Colonic mucosa (tissue), 4 donors: ENCODE data around the gene DCAF17. TPM values are rescaled to one million over a fixed set of nuclear protein-coding genes. Genes with fewer than 3 reads are reported as not detected.

Experiments
- DNase-seq: peaks from one replicate; pipeline ENCODE4 v3.0.0-alpha.2; 2020
- H3K27ac ChIP-seq: fragments of 200-600 bp; one replicate; pipeline ENCODE4 v1.8.0; 2021
- H3K27me3 ChIP-seq: fragments of 200-600 bp; one replicate; pipeline ENCODE4 v1.8.0; 2021
- H3K36me3 ChIP-seq: fragments of 200-600 bp; one replicate; pipeline ENCODE4 v1.8.0; 2021
- H3K4me1 ChIP-seq: fragments of 200-600 bp; one replicate; pipeline ENCODE4 v1.8.0; 2021; ENCODE audit warnings: mild to moderate bottlenecking
- H3K4me3 ChIP-seq: fragments of 200-600 bp; one replicate; pipeline ENCODE4 v1.8.0; 2021
- H3K9ac ChIP-seq, 2 donors: one replicate each; pipeline ENCODE4 v1.7.0; 2013; ENCODE audit warnings: control low read depth in 2 of 2, low read depth in 2 of 2, low read length in 2 of 2
- H3K9me3 ChIP-seq: fragments of 200-600 bp; one replicate; pipeline ENCODE4 v1.8.0; 2021
- intact Hi-C: fragments of 100-400 bp; cut with DNase I; formaldehyde crosslinking; loops from one replicate; pipeline ENCODE4 v1.14.1; 2022
- total RNA-seq, 2 donors: library from RNA; stranded (reverse); fragmentation: NEBNext Ultra II Directional in 1 of 2; extraction: Animal tissue kit (Norgen Biotek cat#: 25700) in 1 of 2; gene quantifications; one replicate each; pipeline ENCODE4 v1.2.1, GENCODE V29; 2021
- TF ChIP-seq, protein P1 (sequence below): fragments of 200-600 bp; IDR thresholded peaks from one replicate; pipeline ENCODE4 v1.8.0; 2022; ENCODE audit warnings: antibody characterized with exemption, mild to moderate bottlenecking
- donor health status: healthy.
- donor health status: DM: no; HTN: no; CAD: no.
- donor health status: DM: no; HTN: no; CAD: no.

The DCAF17 gene
- total RNA-seq, 2 donors from 2014 or later, result 9.7 to 10.2 TPM

DNA sequence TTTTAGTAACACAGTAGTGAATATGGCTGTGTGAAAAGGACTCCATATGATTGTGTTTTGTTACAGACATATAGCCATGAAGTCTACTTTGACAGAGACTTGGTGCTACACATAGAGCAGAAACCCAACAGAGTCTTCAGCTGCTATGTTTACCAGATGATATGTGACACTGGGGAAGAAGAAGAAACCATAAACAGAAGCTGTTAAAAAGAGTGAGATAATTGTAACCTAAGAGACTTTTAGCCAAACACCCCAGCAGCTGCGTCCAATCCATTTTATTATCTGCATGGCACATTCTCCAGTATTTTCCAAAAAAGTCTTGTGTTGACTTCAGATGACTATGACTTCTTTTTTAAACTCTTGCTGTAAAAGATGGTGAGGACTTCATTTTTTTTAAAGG, 46.9 kb downstream of the DCAF17 start:
- Histone ChIP-seq H3K27ac (no peak overlapping the region), H3K4me3 (no peak overlapping the region), H3K9me3 (no peaks in the 10 kb centered on the region), H3K9ac (no peak overlapping the region), H3K36me3 (no peaks in the 10 kb centered on the region), H3K4me1 (no peaks in the 10 kb centered on the region), H3K27me3 (no peaks in the 10 kb centered on the region)
- DNase-seq, result no peak
- TF ChIP-seq, protein P1, sequence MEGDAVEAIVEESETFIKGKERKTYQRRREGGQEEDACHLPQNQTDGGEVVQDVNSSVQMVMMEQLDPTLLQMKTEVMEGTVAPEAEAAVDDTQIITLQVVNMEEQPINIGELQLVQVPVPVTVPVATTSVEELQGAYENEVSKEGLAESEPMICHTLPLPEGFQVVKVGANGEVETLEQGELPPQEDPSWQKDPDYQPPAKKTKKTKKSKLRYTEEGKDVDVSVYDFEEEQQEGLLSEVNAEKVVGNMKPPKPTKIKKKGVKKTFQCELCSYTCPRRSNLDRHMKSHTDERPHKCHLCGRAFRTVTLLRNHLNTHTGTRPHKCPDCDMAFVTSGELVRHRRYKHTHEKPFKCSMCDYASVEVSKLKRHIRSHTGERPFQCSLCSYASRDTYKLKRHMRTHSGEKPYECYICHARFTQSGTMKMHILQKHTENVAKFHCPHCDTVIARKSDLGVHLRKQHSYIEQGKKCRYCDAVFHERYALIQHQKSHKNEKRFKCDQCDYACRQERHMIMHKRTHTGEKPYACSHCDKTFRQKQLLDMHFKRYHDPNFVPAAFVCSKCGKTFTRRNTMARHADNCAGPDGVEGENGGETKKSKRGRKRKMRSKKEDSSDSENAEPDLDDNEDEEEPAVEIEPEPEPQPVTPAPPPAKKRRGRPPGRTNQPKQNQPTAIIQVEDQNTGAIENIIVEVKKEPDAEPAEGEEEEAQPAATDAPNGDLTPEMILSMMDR, result no peak
- intact Hi-C loops, result no loop called here

- Histone ChIP-seq H3K4me1 (no peaks in the 10 kb centered on the region), H3K27me3 (no peaks in the 10 kb centered on the region), H3K9me3 (no peaks in the 10 kb centered on the region), H3K27ac (no peak overlapping the region), H3K36me3 (no peaks in the 10 kb centered on the region), H3K4me3 (no peak overlapping the region), H3K9ac (no peak overlapping the region)
- no peak for DNase-seq
- intact Hi-C loops, result no loop called here
- TF ChIP-seq, protein P1, result no peak
Measured at GRCh38 chr2:171482308-171482707, 48.3 kb downstream of the DCAF17 start.

- intact Hi-C loops, result no loop called here
- no peak overlapping the region for H3K4me3 ChIP-seq
- DNase-seq, result no peak
- H3K27me3 ChIP-seq, result no peaks in the 10 kb centered on the region
- no peak overlapping the region for H3K27ac ChIP-seq
- TF ChIP-seq, protein P1, result no peak
- H3K9me3 ChIP-seq, result no peaks in the 10 kb centered on the region
- H3K9ac ChIP-seq, result no peak overlapping the region
- no peaks in the 10 kb centered on the region for H3K4me1 ChIP-seq
- H3K36me3 ChIP-seq, result no peaks in the 10 kb centered on the region
Measured at GRCh38 chr2:171482877-171483276, 48.9 kb downstream of the DCAF17 start.

GRCh38 chr2:171483793-171484192, 49.8 kb downstream of the DCAF17 start:
- TF ChIP-seq, protein P1, result no peak
- no peaks in the 10 kb centered on the region for H3K36me3 ChIP-seq
- H3K9me3 ChIP-seq, result no peaks in the 10 kb centered on the region
- H3K27me3 ChIP-seq, result no peaks in the 10 kb centered on the region
- H3K4me1 ChIP-seq, result no peaks in the 10 kb centered on the region
- intact Hi-C loops, result no loop called here
- H3K4me3 ChIP-seq, result no peak overlapping the region
- DNase-seq, result no peak
- no peak overlapping the region for H3K27ac ChIP-seq
- no peak overlapping the region for H3K9ac ChIP-seq

GRCh38 chr2:171485116-171485515, 51.1 kb downstream of the DCAF17 start:
- H3K27ac ChIP-seq, result no peak overlapping the region
- H3K9me3 ChIP-seq, result no peaks in the 10 kb centered on the region
- TF ChIP-seq, protein P1, result no peak
- intact Hi-C loops, result no loop called here
- H3K4me1 ChIP-seq, result no peaks in the 10 kb centered on the region
- H3K36me3 ChIP-seq, result no peaks in the 10 kb centered on the region
- no peak overlapping the region for H3K9ac ChIP-seq
- no peak for DNase-seq
- H3K27me3 ChIP-seq, result no peaks in the 10 kb centered on the region
- H3K4me3 ChIP-seq, result no peak overlapping the region

DNA sequence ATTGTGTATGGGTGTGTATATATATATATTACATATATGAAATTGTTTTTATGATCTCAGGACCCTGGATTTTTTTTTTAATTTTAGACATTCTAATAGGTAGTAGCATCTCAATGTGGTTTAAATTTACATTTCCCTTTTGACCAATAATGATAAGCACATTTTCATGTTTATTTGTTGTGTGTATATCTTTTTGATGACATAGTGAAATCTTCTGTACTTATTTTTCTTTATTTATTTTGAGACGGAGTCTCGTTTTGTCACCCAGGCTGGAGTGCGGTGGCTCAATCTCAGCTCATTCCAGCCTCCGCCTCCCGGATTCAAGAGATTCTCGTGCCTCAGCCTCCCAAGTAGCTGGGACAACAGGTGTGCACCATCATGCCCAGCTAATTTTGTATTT, 53.2 kb downstream of the DCAF17 start:
- no peaks in the 10 kb centered on the region for H3K36me3 ChIP-seq
- intact Hi-C loops, result no loop called here

More for the DNA sequence above, 53.2 kb downstream of the DCAF17 start:
- Histone ChIP-seq H3K4me3 (no peak overlapping the region), H3K9ac (no peak overlapping the region), H3K4me1 (no peaks in the 10 kb centered on the region), H3K27me3 (no peaks in the 10 kb centered on the region), H3K27ac (no peak overlapping the region), H3K9me3 (no peaks in the 10 kb centered on the region)
- no peak for DNase-seq
- TF ChIP-seq, protein P1, result no peak
